GM19467 (cell line): ENCODE measurements around the gene CLIC6.
"Not testable (repeated sequence)": the region's sequence is repeated elsewhere in the genome, so short reads cannot be mapped to it uniquely, and the experiment has no call there.

Source experiments
- ATAC-seq: cut with Tn5 transposase; IDR thresholded peaks from one replicate; pipeline ENCODE4 v1.9.1; 2021; ENCODE audit warnings: mild to moderate bottlenecking, moderate library complexity; ENCODE audit not compliant: unreplicated experiment

The CLIC6 gene

DNA sequence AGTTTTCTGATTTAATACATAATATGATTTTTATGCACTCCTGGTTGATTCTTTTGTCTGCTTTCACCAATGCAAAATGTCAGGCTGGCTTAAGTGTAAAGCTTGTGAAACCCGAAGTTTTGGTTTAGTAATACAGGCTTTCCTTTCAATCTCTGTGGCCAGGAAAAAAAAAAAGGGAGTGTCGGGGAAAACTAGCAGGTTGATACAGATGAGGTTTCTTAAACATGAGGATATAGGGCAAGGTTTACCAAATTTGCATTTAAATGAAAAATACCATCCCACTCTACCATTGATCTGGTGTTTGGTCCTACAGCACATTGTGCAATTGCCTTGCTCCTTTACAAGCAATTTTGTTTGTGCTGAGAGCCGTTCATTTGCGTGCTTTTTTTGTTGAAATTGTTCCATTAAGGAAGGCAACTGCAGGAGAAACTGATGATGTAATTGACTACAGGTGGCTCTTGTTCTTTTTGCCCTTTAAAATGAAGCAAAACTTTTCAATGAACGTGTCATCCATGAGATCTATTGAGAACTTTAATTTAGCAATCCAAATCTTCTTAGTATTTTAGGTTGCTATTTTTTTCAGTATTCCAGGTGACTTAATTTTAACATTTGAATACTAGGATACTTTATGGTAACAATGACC lies 22.7 kb downstream of the CLIC6 start:
- no peak for ATAC-seq

DNA sequence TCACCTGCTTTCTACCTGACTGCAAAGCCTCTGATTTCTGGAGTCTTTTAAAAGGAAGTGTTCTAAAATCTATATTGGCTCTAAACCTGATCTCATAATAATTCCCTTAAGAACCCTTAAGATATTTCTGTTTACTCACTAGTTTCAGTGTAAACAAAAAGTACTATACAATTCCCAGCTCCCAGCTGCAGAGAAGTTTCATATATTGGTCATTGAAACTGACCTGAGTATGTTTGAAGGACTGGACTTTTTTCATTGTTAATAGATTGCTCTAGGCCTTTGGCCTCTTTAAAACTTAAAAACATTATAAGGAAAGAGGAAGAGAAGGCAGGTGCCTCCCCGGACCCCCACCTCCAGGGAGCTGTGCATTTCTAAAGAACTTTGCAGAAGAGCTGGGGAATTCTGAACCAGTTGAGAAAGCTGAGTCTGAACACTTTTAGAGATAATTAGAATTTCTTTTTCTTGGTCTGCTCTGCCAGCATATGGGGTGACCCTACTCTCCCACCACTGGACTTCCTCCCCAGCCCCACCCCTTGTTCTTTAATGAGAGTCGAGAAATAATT lies 23.7 kb downstream of the CLIC6 start:
- ATAC-seq, result no peak

DNA sequence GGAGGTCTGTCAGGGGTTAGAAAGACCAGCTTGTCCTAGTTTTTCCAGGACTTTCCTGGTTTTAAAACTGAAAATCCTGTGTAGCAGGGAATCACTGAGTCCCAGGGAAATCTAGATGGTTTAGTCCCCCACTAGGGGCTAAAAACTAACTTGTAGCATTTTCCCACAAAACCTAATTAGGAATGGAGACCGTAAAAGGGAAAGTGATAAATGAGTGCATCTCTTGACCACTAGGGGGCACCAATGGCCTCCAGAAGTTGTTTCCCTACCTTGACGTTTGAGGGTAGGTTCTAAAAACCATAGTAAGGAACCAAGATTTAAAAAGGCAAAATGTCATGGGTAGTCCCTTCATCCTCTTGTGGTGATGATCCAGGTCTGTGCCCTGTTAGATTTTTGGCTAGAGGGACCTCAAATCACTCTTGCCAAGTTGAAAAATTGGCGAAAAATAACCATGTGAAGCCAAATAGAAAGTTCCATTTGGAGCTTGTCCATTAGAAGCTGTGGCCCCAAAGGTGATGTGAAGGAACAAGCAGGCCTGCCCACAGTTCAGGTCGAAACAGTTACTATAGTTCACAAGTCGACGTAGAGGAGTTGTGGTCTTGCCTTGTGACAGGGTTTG lies 24.5 kb downstream of the CLIC6 start:
- no peak for ATAC-seq

DNA sequence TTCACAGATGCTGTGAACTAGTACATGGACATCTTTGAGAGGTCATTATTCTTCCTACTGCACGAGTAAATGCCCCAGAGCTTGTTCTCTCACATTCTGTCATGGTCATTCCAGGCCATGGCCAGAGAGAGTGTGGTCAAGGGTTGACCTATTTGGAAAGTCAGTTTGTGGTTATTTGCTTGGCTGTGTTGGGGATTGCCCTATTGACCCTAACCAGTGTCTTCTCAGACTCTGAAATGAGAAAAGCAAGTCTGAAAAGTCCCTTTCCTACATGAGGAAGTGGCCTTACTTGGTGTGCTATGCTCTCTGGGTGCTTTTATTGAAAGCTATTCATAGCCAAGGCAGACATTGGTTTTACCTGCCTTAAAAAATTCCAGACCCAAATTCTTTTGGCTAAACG lies 26.6 kb downstream of the CLIC6 start:
- ATAC-seq, result peak; percentile 73

DNA sequence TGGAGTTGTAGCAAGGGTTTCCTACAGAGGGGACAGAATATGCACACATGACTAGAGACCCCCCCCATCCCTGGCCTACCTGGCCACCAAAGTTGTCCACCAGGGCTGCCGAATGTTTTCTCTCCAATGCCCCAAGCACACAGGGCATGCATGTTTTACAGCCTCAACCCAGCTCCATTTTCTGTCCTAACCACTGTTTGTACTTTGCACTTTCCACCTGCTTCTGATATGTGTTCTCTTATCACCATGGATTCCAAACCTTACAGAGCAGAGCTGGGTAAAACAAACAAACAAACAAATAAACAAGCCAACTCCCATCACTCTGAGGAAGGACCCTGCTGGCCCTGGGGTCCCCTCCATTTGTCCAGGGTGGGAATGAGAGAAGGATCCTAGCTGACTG lies 27.3 kb downstream of the CLIC6 start:
- no peak for ATAC-seq

DNA sequence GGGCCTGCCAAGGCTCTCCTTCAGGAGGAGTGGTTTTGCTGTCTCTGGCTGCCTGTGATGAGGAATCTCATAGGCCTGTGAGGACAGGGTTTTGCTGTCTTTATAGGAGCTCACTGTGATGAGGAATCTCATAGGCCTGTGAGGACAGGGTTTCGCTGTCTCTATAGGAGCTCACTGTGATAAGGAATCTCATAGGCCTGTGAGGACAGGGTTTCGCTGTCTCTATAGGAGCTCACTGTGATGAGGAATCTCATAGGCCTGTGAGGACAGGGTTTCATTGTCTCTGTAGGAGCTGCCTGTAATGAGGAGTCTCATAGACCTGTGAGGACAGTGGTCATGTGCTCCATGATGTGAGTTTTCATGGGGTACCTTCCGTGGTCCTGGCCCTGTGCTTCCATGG lies 29.0 kb downstream of the CLIC6 start:
- no peak for ATAC-seq

DNA sequence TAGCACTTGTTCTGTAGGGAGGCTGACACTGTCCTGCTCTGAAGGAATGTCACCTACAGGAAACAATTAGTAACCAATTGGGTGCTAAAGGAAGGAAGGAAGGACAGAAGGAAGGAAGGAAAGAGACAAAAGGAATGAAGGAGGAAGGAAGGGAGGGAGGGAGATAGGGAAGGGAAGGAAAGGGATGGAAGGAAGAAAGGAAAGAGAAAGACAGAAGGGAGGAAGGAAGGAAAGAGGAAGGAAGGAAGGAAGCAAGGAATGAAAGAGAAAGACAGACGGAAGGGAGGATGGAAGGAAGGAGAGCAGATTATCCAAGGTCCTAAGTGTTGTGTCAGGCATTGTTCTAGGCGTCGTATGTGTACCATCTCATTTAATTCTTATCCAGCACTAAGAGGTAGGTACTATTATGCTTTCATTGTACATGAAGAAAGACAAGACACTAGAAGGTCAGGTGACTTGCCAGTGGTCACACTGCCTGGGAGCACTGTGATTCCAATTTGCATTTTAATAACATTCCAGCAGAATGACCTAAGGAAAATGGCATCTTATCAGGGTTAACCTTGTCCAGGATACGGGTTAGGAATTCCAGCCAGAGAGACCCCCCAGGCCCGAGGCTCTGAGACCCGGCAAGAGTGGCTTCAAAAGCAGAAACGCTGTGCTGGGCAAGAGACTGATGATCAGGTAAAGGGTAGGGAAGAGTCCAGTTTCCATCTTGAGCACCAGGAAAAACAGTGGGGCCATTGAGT lies 29.6 kb downstream of the CLIC6 start:
- no peak for ATAC-seq

DNA sequence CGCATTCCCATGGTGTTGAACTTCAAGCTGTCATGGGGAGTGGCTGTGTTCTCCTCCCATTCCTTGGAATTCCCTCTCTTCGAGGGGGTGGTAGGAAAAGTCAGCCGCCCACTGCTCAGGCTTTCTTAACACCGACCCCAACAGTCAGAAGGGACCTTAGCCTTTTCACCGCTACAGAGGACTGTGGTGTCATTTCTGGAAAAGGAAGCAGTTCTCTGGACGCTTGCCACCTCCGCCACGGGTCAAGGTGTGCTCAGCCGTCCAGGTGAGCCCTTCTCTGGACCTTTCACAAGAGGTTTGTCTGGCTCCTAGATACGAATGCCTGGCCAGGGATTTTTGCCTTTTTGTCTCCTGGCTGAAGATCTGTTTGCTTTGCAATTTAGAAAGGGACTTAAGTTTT lies 31.8 kb downstream of the CLIC6 start:
- ATAC-seq, result no peak

DNA sequence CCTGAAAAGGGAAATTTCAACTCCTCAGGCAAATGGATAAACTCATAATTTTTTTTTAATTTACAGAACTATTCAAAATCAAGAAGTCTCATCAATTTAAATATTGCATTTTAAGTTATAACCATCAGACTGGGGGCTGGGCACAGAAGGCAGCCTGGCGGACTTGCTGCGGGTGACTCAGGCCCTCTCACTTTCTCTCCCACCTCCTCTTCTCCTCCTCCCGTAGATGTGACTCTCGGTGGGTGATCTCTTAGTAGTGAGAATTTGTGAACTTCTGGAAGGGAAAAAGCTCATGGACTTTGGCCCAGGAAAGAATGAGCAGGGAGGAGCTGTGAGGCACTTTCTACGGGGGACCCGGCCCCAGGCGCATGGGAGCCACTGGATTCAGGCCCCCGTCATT lies 32.9 kb downstream of the CLIC6 start:
- ATAC-seq, result no peak

DNA sequence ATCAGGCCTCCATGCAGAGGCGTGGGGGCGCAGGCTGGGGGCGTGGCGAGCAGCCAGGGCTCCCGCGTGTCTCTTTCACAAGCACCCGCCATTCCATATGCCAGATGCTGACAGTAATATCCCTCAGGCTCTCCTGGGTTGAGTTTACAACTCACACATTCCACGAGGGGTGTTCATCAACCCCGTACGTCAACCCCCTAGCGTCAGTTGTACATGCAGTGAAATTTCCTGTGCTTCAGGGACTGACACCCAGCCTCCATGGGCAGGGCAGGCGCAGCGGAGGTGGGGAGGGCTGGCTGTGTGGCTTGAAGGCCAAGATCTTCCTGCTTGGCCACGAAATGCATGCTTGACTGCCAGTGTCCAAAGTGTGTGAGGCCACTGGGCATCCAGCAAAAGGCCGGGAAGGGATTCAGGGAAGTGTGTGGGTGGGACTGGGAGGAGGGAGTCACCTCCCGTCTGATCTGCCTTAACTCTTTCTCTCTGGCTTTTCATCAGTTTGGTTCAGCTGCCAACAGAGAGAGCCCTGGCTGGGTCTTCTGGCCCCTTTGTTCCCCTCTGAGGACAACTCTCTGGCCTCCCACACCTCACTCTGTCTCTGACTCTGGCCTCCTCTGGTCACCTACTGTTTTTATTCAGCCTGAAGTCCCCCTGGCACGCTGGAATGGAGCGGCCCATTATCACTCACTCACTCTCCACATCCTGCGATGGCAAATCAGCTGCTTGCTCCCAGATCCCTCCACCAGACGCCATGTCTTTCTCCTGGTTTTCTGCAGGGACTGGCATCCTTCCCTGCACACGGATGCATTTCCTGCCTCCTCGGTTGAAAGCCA lies 33.8 kb downstream of the CLIC6 start:
- no peak for ATAC-seq

DNA sequence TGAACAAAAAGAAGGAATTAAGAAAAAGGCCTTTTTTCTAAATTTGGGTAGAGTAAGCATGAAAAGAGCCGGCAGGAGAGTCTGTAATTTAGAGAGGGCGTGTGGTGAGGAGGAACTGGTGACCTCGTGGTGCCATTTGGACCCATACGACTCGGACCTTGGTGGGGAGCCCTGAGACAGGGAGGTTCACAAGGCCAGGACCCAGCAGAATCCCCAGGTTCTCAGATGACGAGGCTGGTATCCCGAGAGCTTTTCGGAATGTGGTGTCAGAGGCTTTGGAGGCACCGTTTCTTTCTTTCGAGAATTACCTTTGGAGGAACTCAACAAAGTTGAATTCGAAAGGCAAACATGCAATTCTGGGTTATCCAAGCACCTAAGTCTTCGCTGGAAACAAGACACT lies 34.8 kb downstream of the CLIC6 start:
- ATAC-seq, result no peak

DNA sequence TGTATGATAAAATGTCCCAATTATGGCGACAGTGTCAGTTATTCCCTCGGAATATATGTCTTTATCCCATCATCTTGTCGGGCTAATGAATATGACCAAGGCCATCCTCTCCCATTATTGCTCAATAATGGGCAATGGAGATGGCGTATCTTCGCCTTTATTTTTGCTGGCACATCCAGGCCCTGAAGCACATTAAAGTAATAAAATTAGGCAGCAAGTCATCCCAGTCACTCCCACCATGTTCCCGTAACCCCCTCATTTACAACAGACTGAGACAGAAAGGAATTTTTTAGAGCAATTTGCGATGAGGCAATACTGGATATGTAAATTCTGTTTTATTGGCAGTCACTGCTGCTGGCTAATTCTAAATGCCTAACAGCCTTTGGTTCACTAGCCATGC lies 35.3 kb downstream of the CLIC6 start:
- no peak for ATAC-seq

DNA sequence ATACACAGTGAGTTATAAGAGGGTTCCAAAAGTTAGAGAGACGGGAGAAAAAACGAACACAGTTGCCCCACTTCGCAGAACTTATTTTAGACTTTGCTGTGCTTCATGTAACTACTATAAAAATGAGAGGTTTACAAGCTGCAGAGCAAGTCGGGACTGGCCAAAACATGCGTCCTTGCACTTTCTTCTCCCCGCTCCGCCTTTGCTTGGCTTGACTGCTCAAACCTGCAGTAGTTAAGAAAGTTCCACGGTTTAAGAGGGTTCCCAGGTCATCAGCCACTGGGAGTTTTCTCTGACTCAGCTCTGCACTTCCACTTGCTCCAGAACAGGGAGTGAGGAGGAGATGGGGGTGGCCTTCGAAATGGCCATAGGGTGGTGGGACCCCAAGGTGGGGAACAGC lies 36.2 kb downstream of the CLIC6 start:
- no peak for ATAC-seq

DNA sequence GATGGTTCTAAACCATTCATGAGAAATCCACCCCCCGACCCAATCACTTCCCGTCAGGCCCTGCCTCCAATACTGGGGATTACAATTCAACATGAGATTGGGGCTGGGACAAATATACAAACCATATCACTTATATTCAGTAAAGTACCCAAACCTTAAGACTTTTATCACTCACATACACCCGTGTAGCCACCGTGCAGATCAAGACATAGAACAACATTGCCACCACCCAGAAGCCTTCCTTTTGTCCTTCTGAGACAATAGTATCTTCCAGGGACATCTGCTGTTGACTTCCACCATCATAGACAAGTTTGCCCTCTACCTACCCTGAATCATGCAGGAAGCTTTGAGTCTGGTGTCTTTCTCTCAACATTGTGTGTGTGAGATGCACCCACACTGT lies 37.5 kb downstream of the CLIC6 start:
- no peak for ATAC-seq

DNA sequence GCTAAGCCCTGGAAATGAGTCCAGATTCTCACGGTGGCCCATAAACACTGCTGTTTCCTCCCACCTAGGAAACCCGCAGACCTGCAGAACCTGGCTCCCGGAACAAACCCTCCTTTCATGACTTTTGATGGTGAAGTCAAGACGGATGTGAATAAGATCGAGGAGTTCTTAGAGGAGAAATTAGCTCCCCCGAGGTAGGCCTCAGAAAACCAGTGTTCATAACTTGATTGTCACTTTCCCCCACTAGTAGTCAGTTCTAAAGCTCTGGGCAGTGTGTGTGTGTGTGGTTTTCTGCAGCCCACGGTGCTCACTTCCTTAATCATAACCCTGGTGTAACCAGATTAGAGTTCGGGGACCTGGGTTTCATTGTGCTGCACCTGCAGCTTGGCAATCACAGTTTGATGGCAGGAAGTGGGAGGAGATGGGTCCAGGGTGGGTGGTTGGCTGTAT lies 39.1 kb downstream of the CLIC6 start:
- peak; percentile 81 for ATAC-seq

DNA sequence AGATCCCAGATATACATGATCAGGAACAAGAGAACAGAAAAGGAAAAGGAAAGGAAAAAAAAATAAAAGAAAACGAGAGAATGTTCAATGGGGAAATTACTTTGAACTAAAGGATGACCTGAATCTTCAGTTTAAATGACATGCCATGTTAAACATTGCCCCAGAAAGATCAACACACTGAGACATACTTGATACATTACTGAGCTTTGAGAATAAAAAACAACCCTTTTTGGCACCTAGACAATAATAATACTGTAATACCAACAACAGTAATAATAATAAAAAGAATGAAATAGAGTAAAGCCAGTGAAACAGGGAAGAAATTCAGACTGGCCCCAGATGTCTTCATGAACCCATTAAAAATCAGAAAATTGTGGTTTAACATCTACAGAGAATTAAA lies 44.8 kb downstream of the CLIC6 start:
- no peak for ATAC-seq

DNA sequence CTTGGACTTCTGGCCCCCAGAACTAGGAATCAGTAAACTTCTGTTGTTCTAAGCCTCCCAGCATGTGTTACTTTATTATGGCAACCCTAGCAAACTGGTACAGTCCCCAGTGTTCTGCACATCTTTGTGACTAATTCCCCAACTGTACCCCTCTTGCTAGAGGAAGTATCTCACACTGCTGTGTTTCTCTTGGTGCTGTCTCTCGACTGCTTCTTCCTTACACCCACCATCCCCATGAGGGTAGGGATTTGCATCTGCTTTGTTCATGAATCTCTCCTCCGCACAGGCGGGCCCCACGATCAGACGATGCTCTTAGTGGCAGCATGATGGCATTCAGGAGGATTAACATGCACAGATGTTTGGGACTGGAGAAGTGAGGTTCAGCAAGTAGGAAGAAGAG lies 46.7 kb downstream of the CLIC6 start:
- ATAC-seq, result no peak

DNA sequence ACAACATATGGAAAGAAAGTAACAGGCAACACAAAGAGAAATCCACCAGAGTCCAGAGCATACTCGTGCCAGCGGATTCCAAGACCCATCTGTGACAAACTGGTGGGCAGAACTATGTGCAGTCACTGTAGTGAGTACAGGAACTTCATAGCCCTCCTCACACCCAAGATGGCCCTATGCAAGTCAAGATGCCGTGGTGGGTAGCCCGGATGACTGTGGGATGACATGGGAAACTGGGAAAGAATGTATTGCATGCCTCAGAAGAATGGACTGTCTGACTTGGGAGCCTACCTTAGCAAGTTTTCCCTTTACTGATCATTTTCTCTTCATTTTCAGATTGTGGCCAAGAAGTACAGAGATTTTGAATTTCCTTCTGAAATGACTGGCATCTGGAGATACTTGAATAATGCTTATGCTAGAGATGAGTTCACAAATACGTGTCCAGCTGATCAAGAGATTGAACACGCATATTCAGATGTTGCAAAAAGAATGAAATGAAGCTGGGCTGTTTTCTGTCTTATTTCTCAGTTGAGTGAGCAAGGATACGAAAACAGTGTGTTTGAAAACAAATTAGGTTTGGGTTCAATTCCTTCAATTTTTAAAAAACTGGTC lies 47.3 kb downstream of the CLIC6 start:
- no peak for ATAC-seq

DNA sequence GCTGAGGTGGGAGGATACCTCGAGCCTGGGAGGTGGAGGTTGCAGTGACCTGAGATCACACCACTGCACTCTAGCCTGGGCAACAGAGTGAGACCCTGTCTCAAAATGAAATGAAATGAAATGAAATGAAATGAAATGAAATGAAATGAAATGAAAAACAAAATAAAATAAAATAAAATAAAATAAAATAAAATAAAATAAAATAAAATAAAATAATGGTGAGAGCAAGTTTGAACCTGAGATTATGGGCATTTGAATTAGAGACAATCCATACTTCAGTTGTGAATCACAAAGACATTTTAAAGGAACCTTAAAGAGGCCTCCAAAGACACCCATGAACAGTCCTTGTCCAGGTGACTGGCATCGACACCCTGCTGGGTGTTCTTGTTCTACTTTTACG lies 49.7 kb downstream of the CLIC6 start:
- not testable (repeated sequence) for ATAC-seq

DNA sequence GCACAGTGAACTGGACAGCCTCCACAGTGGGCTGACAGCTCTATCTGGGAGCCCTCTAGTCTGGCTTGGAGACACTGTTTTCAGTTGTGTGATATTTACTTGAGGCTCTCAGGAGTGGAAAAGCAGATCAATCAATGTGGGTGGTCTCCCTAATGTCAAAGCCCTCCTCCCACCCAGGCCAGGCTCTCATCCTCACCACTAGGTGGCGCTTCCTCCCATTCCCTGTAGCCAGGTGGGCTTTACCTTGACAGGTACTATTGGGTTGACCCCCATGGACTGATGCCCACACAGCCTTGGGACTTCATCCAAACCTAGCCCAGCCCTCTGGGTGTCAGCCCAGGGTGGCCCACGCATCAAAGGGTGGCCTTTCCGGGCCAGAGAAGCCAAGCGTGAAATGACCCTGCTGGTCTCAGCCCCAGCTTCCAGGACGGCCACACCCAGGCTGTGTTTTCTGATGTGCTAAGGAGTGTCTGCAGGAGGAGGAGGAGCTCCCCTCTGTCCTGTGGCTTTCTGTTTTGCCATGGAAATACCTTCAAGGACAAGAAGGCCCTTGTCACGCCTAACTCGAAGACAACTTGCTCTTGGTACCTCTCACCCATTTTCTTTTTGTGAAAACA lies 54.0 kb downstream of the CLIC6 start:
- ATAC-seq, result no peak
